Kidney (tissue), 14 donors: ENCODE measurements around the gene RNF169. TPM values are rescaled to one million over a fixed set of nuclear protein-coding genes. Genes with fewer than 3 reads are reported as not detected.

Source experiments
- DNase-seq, 5 donors: peaks; one replicate each; pipeline ENCODE4 v3.0.0-alpha.2; 2013 to 2020
- FAIRE-seq: peaks from 2 replicates; lab custom pipeline; 2012; peaks lifted over from hg19 to GRCh38; lab: Jason Lieb, UNC
- H3K27ac ChIP-seq, 2 donors: one replicate each; pipeline ENCODE4 v1.7.0; 2013; ENCODE audit warnings: low read depth in 2 of 2, low read length in 2 of 2, inconsistent platforms in 1 of 2
- H3K27me3 ChIP-seq: one replicate; pipeline ENCODE4 v1.7.1; 2013; ENCODE audit warnings: low read length, inconsistent platforms; ENCODE audit not compliant: control insufficient read depth, insufficient read depth
- H3K36me3 ChIP-seq, 3 donors: one replicate each; pipeline versions ENCODE4 v1.7.0 to v1.7.1; 2013; ENCODE audit warnings: low read length in 3 of 3, control low read depth in 1 of 3, inconsistent platforms in 1 of 3; ENCODE audit not compliant: insufficient read depth in 3 of 3, control insufficient read depth in 2 of 3
- H3K4me1 ChIP-seq, 3 donors: one replicate each; pipeline versions ENCODE4 v1.7.0 to v1.7.1; 2013; ENCODE audit warnings: low read length in 3 of 3, inconsistent platforms in 1 of 3, low read depth in 1 of 3; ENCODE audit not compliant: control insufficient read depth in 2 of 3, insufficient read depth in 2 of 3
- H3K4me3 ChIP-seq, 3 donors: one replicate each; pipeline versions ENCODE4 v1.7.0 to v1.8.1; 2013; ENCODE audit warnings: low read length in 3 of 3, control low read depth in 1 of 3, inconsistent platforms in 1 of 3
- H3K9ac ChIP-seq, 3 donors: one replicate each; pipeline versions ENCODE4 v1.7.0 to v1.7.1; 2013; ENCODE audit warnings: low read length in 3 of 3, control low read depth in 1 of 3, inconsistent platforms in 1 of 3
- H3K9me3 ChIP-seq, 3 donors: one replicate each; pipeline versions ENCODE4 v1.7.0 to v1.7.1; 2013; ENCODE audit warnings: low read length in 3 of 3, control low read depth in 1 of 3, inconsistent platforms in 1 of 3; ENCODE audit not compliant: control insufficient read depth in 2 of 3, insufficient read depth in 1 of 3
- CTCF ChIP-seq: IDR thresholded peaks from 3 replicates; pipeline ENCODE4 v1.5.1; 2012; ENCODE audit warnings: mild to moderate bottlenecking, moderate library complexity, borderline replicate concordance; ENCODE audit not compliant: insufficient read depth; ENCODE audit errors: extremely low read depth
- intact Hi-C: fragments of 100-400 bp; cut with DNase I; formaldehyde crosslinking; loops from one replicate; pipeline ENCODE4 v1.11.1; 2022
- polyA plus RNA-seq: library from polyadenylated mRNA; stranded (reverse); fragments of 350-450 nt; fragmentation: Illumina TruSeq; extraction: RNeasy Lipid Tissue Mini Kit (QIAGEN cat#74804); gene quantifications from one replicate; pipeline ENCODE4 v1.2.3, GENCODE V29; 2014; ENCODE audit warnings: low read depth, low replicate concordance; ENCODE audit not compliant: insufficient read depth
- total RNA-seq: library from RNA; stranded (reverse); fragmentation: NEBNext Ultra II Directional; extraction: Animal tissue kit (Norgen Biotek cat#: 25700); gene quantifications from one replicate; pipeline ENCODE4 v1.2.1, GENCODE V29; 2021
- donor health status: control.
- donor health status: control.
- donor health status: control.
- donor health status: control.
- donor health status: control.
- donor health status: DM: yes; HTN: yes; CAD: no.
- donor health status: Normal renal cell carcinoma (clear cell type).

Gene RNF169
- total and polyA plus RNA-seq, 2 donors from 2014 or later: 3.1 to 19.6 TPM

GRCh38 chr11:74773476-74773875, 24.8 kb downstream of the RNF169 start:
- Histone ChIP-seq H3K36me3 (no peaks in the 10 kb centered on the region), H3K4me1 (peaks cover 0 to 5% (median 0%) of the 10 kb centered on the region in 3 donors), H3K4me3 (no peak overlapping the region), H3K9me3 (no peaks in the 10 kb centered on the region), H3K9ac (no peak overlapping the region), H3K27me3 (no peaks in the 10 kb centered on the region), H3K27ac (no peak overlapping the region)
- no peak for DNase-seq
- intact Hi-C loops: no loop called here
- no peak for TF ChIP-seq CTCF
- FAIRE-seq: no peak

DNA sequence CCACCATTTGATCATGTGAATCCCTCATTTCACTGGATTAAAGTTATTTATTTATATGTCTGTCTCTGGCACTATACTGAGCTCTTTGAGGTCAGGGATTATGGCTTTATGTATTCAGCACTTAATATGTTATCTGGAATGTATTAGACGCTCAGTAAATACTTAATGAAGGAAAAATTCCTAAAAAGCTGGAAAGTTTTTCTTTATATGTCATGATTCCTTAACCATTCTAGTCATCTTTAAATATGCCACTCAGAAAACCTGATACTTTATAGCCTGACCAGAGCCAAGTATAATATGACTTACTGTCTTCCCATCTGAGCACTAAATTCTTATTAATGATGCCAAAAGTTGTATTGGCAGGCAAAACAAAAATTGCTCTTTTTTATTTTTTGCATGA, 27.1 kb downstream of the RNF169 start:
- FAIRE-seq: no peak
- no peak overlapping the region for H3K9ac ChIP-seq

DNA sequence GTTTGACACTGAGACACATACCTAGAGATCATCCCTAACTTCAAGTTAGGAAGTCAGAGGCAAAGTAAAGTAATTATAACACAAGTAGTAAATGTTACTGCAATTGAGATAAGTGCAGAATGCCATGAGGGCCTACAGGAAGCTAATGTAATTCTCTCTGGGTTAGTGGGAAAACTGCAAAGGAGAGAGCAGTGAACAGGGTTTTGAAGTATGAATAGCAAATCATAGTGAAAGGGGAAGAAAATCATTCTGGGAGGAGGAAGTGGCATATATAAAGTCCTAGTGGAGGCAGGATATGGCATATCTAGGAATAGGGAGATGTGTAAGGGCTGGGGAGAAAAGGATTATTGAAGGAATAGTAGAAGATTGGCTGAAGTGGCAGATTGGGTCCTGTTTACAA, 27.9 kb downstream of the RNF169 start:
- no peak for FAIRE-seq

More for the DNA sequence above, 27.1 kb downstream of the RNF169 start:
- H3K4me1 ChIP-seq: no peaks in the 10 kb centered on the region
- TF ChIP-seq CTCF: no peak
- intact Hi-C loops: no loop called here
- DNase-seq: no peak
- no peaks in the 10 kb centered on the region for H3K27me3 ChIP-seq
- no peak overlapping the region for H3K4me3 ChIP-seq
- H3K9me3 ChIP-seq: no peaks in the 10 kb centered on the region
- H3K36me3 ChIP-seq: no peaks in the 10 kb centered on the region
- H3K27ac ChIP-seq: no peak overlapping the region

More for the DNA sequence above, 27.9 kb downstream of the RNF169 start:
- DNase-seq: no peak
- no peaks in the 10 kb centered on the region for H3K36me3 ChIP-seq
- no peaks in the 10 kb centered on the region for H3K9me3 ChIP-seq
- H3K27ac ChIP-seq: no peak overlapping the region
- intact Hi-C loops: no loop called here
- H3K4me1 ChIP-seq: no peaks in the 10 kb centered on the region
- no peak for TF ChIP-seq CTCF
- H3K27me3 ChIP-seq: no peaks in the 10 kb centered on the region
- no peak overlapping the region for H3K9ac ChIP-seq
- no peak overlapping the region for H3K4me3 ChIP-seq
